K562 (cell line): ENCODE data around the gene KAZN. TPM values are rescaled to one million over a fixed set of nuclear protein-coding genes. Genes with fewer than 3 reads are reported as not detected.

Experiments
- BRF1 ChIP-seq: IDR thresholded peaks from 3 replicates; pipeline ENCODE4 v1.6.1; 2011; ENCODE audit warnings: borderline replicate concordance, mild to moderate bottlenecking; ENCODE audit not compliant: insufficient read length; ENCODE audit errors: extremely low read depth
- CUX1 ChIP-seq: fragments of 200-800 bp; sonication (Bioruptor generic); IDR thresholded peaks from 2 replicates; pipeline ENCODE4 v1.6.1; 2016; ENCODE audit warnings: missing genetic modification characterization, missing compliant biosample characterization
- ETV5 ChIP-seq: sonication (generic); formaldehyde crosslinking; IDR thresholded peaks from 2 replicates; pipeline ENCODE4 v1.4.0; 2020; ENCODE audit warnings: low read depth, mild to moderate bottlenecking, missing genetic modification reagents
- KAT7 ChIP-seq: sonication (generic); formaldehyde crosslinking; IDR thresholded peaks from 2 replicates; pipeline ENCODE4 v1.8.0; 2022; ENCODE audit warnings: missing genetic modification reagents, mild to moderate bottlenecking, borderline replicate concordance
- MYNN ChIP-seq, 2 experiments: sonication (generic); formaldehyde crosslinking in 1 of 2; IDR thresholded peaks; 2 replicates each; pipeline versions ENCODE4 v1.5.0 to v1.6.1; 2016 to 2020; ENCODE audit warnings: antibody characterized with exemption in 1 of 2, missing genetic modification reagents in 1 of 2
- OTX1 ChIP-seq: fragments of 450-650 bp; formaldehyde crosslinking; IDR thresholded peaks from 2 replicates; pipeline ENCODE4 v1.4.0; 2022; ENCODE audit warnings: mild to moderate bottlenecking
- PHF8 ChIP-seq: fragments of 200-600 bp; sonication (generic); IDR thresholded peaks from 2 replicates; pipeline ENCODE4 v1.6.1; 2012; ENCODE audit warnings: mixed run types, mild to moderate bottlenecking, inconsistent platforms, low read length, moderate library complexity, borderline replicate concordance
- SIN3B ChIP-seq: fragments of 450-650 bp; IDR thresholded peaks from 2 replicates; pipeline ENCODE4 v1.6.1; 2017; ENCODE audit warnings: low read depth, mild to moderate bottlenecking, moderate library complexity
- YBX1 ChIP-seq: fragments of 450-650 bp; IDR thresholded peaks from 2 replicates; pipeline ENCODE4 v1.7.1; 2016; ENCODE audit warnings: mild to moderate bottlenecking
- ZNF277 ChIP-seq: fragments of 250-450 bp; sonication (Bioruptor Pico); IDR thresholded peaks from 2 replicates; pipeline ENCODE4 v1.8.0; 2022; ENCODE audit warnings: inconsistent platforms, mild to moderate bottlenecking, moderate library complexity, borderline replicate concordance
- polyA plus RNA-seq, 8 experiments: library from polyadenylated mRNA; depleted of rRNA in 4 of 8; stranded (reverse) in 5 of 8; unstranded in 3 of 8; fragments of >200 nt; fragmentation: Nextera tagmentation in 2 of 8; fragmentation: Illumina TruSeq in 1 of 8; extraction: Ambion mirVana in 2 of 8; extraction: Trizol in 1 of 8; gene quantifications; 2 replicates each; pipeline versions ENCODE4 v1.2.1 to v1.2.3, GENCODE V29; 2011 to 2014; ENCODE audit warnings: inconsistent platforms in 1 of 8, missing spikeins in 1 of 8
- total RNA-seq, 7 experiments: library from RNA; depleted of rRNA in 6 of 7; stranded (reverse); fragments of >200 nt in 6 of 7; fragmentation: Illumina TruSeq in 2 of 7; extraction: Trizol in 2 of 7; gene quantifications; 2 replicates each; pipeline versions ENCODE4 v1.2.1 to v1.2.3, GENCODE V29; 2011 to 2021; ENCODE audit warnings: low replicate concordance in 1 of 7
- TF ChIP-seq, protein P1 (sequence below), 2 experiments: fragments of 450-650 bp in 1 of 2; sonication (generic) in 1 of 2; formaldehyde crosslinking in 1 of 2; IDR thresholded peaks; 2 replicates each; pipeline versions ENCODE4 v1.7.1 to v1.9.0; 2016 to 2022; ENCODE audit warnings: inconsistent platforms in 1 of 2, mild to moderate bottlenecking in 1 of 2, missing genetic modification reagents in 1 of 2

KAZN gene
- total and polyA plus RNA-seq, 9 of the 15 experiments (the other 6 are each of a cell fraction or from before 2014, with no cell fraction given): 2.1 to 21.6 (median 5.4) TPM

DNA sequence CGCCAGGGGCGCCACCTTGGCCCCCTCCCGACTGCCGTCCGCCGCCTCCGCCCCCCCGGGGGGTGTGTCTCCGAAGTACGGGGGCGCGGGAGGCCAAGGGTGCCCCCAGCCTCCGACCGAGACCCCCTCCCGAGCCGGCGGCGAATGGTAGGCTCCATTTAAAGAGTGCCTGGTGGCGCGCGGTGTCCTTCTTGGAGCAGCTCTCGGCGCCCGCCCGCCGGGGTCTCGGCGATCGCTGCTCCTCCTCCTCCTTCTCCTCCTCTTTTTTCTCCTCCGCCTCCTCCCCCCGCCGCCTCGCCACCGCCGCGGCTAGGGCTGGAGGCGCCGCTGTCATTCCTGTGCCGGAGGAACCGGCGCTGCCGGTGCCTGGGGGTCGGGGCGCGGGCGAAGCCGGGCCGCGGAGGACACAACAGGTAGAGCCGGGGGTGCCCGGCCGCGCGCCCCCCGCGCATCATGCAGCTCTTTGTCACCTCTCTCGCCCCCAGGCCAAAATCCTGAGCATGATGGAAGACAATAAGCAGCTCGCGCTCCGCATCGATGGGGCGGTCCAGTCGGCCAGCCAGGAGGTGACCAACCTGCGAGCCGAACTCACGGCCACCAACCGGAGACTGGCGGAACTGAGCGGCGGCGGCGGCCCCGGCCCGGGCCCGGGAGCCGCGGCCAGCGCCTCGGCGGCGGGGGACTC lies at the start of gene KAZN (continued):
- TF ChIP-seq, protein P1, sequence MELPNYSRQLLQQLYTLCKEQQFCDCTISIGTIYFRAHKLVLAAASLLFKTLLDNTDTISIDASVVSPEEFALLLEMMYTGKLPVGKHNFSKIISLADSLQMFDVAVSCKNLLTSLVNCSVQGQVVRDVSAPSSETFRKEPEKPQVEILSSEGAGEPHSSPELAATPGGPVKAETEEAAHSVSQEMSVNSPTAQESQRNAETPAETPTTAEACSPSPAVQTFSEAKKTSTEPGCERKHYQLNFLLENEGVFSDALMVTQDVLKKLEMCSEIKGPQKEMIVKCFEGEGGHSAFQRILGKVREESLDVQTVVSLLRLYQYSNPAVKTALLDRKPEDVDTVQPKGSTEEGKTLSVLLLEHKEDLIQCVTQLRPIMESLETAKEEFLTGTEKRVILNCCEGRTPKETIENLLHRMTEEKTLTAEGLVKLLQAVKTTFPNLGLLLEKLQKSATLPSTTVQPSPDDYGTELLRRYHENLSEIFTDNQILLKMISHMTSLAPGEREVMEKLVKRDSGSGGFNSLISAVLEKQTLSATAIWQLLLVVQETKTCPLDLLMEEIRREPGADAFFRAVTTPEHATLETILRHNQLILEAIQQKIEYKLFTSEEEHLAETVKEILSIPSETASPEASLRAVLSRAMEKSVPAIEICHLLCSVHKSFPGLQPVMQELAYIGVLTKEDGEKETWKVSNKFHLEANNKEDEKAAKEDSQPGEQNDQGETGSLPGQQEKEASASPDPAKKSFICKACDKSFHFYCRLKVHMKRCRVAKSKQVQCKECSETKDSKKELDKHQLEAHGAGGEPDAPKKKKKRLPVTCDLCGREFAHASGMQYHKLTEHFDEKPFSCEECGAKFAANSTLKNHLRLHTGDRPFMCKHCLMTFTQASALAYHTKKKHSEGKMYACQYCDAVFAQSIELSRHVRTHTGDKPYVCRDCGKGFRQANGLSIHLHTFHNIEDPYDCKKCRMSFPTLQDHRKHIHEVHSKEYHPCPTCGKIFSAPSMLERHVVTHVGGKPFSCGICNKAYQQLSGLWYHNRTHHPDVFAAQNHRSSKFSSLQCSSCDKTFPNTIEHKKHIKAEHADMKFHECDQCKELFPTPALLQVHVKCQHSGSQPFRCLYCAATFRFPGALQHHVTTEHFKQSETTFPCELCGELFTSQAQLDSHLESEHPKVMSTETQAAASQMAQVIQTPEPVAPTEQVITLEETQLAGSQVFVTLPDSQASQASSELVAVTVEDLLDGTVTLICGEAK (IDR thresholded peaks at IDR 0.05): no peak
- TF ChIP-seq, protein P1 (CRISPR knock-in tag; IDR thresholded peaks at IDR 0.05): no peak
- TF ChIP-seq SIN3B (no peak), MYNN (IDR thresholded peaks at IDR 0.05) (no peak), MYNN (CRISPR knock-in tag; IDR thresholded peaks at IDR 0.05) (no peak), KAT7 (CRISPR knock-in tag) (no peak), YBX1 (no peak), ETV5 (CRISPR knock-in tag) (no peak), BRF1 (no peak), ZNF277 (CRISPR knock-in tag) (no peak), CUX1 (CRISPR knock-in tag) (no peak), OTX1 (CRISPR knock-in tag) (no peak), PHF8 (peak; percentile 33; the same call in 1 of the 2 replicates)
